IPS-NIHi7 (cell line): ENCODE measurements around the gene YWHAQ.
"Not testable (repeated sequence)": the region's sequence is repeated elsewhere in the genome, so short reads cannot be mapped to it uniquely, and the experiment has no call there.

Source experiments
- DNase-seq: peaks from one replicate; pipeline ENCODE4 v3.0.0; 2012; ENCODE audit warnings: mixed read lengths; ENCODE audit errors: extremely low spot score

YWHAQ gene

DNA sequence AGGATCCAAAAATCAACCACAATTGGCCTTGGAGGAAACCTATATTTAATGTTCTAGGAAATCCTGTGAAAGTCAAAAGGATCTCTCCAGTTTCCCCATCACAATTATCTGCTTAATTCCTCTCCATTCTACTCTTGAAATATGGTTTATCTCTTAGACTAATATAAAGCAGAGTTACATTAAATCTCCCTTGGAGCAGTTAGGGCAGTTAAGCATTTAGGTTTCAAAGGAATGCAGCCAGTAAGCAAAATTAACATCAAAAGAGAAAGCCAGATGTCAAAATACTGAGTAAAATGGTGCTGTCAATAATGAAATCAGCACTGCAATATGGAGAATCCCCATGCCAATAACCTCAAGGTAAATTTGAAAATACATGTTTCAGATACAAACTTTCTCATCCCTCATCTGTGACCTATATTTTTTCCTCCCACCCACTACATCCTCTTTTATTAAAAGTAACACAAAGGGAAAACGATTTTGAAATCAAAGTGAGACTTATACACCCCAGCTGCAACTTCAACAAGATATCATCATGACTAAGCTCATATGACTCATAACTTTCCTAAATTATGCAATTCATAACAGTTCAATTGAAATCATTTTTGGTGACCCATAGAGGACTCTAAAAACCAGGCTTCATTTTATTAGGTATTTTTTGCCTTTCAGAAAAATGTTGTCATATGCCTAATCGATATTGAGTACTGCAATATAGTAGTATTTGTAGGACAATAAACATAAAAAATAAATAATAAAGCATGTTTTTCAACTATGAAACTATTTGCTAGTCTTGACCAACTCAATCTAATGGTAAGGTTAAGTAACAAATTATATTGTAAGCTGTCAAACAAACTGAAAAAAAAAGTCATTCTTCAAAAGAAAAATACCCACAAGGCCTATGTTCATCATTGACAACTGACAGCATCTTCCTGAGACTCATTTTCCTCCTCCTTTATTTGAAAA, 78.3 kb downstream of the YWHAQ start:
- no peak for DNase-seq

GRCh38 chr2:9550859-9551391, 79.9 kb downstream of the YWHAQ start:
- DNase-seq: not testable (repeated sequence)

- DNase-seq: no peak
Measured at GRCh38 chr2:9549420-9549819, 81.4 kb downstream of the YWHAQ start.

DNA sequence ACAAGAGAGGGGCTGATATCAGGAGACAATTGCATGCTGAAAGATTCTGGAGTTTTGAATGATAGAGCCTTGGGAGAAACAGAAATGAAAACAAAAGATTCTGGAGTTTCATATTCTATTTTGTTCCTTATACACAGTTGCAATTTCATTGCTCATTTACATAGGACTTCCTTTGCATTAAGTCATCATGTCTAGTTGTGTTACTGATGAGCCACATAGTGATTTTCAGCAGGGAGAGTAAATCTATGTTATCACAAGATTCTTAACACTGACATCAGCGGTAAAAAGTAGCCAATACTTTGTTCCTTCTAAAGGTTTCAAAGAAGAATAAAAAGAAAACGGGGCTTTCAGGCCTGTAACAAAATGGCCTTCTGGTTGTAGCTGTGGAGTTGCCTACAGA, 82.3 kb downstream of the YWHAQ start:
- DNase-seq: no peak

- peak; percentile 9 for DNase-seq
Measured at GRCh38 chr2:9547262-9547991, 83.4 kb downstream of the YWHAQ start.

GRCh38 chr2:9545502-9545901, 85.3 kb downstream of the YWHAQ start:
- DNase-seq: no peak

DNA sequence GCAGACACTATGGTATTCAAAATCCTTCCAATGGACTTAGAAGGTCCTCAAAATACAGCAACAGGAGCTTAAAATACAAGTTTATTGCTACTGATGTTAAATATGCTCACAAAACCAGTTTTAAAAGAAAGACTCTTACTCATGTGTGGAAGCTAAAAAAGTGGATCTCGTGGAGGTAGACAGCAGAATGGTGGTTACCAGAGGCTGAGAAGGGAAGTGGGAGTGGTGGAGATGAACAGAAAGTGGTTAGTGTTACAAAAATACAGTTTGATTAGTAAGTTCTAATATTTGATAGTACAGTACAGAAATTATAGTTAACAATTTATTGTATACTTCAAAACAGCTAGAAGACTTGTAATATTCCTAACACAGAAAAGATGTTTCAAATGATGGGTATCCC, 87.2 kb downstream of the YWHAQ start:
- DNase-seq: no peak

GRCh38 chr2:9539531-9539930, 91.3 kb downstream of the YWHAQ start:
- no peak for DNase-seq

DNA sequence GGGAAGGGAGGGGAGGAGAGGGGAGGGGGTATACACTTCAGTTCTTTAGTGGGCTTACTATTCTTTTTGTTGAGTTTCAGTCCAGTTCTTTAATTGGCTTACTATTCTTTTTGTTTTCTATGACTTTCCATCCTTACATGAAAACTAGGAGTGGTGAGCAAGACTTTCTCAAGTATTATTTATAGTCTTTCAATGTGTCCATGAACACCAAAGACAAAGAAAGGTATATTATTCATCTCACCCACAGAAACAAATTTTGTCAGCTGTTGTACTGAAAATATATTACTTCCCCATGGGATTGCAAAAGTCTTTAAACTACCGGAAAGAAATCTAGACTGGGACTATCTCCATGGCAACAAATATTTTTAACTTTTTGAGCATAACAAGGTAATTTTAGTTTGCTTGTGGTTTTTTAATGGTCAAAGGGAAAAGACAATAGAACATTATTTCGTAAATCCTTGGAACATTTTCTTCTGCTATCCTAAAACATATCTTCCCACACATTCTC, 92.7 kb downstream of the YWHAQ start:
- DNase-seq: no peak

- no peak for DNase-seq
Measured at GRCh38 chr2:9536504-9536903, 94.3 kb downstream of the YWHAQ start.

GRCh38 chr2:9535177-9535576, 95.6 kb downstream of the YWHAQ start:
- no peak for DNase-seq
